GM12801 (cell line): ENCODE measurements around the gene CCL17.

Source experiments
- CTCF ChIP-seq: IDR thresholded peaks from one replicate; pipeline ENCODE4 v1.5.1; 2011; ENCODE audit warnings: control low read depth; ENCODE audit not compliant: insufficient read length; ENCODE audit errors: extremely low read depth

CCL17 gene

GRCh38 chr16:57430955-57431354 is 26.4 kb downstream of the CCL17 start:
- TF ChIP-seq CTCF, result no peak

- TF ChIP-seq CTCF, result no peak
Observed at GRCh38 chr16:57432505-57432904, 27.9 kb downstream of the CCL17 start.

- TF ChIP-seq CTCF, result no peak
Observed at GRCh38 chr16:57432989-57433388, 28.4 kb downstream of the CCL17 start.

GRCh38 chr16:57434003-57434402 is 29.4 kb downstream of the CCL17 start:
- no peak for TF ChIP-seq CTCF

GRCh38 chr16:57435838-57436237 is 31.3 kb downstream of the CCL17 start:
- no peak for TF ChIP-seq CTCF

- TF ChIP-seq CTCF, result no peak
Observed at GRCh38 chr16:57444711-57445110, 40.1 kb downstream of the CCL17 start.

- no peak for TF ChIP-seq CTCF
Observed at GRCh38 chr16:57445510-57445909, 40.9 kb downstream of the CCL17 start.
